HEK293 (cell line): ENCODE results near the gene MID2.

Experiments used
- SCRT2 ChIP-seq: fragments of 450-650 bp; formaldehyde crosslinking; IDR thresholded peaks from 2 replicates; pipeline ENCODE4 v1.5.1; 2016; ENCODE audit warnings: missing biosample characterization, missing genetic modification characterization
- SETDB1 ChIP-seq: IDR thresholded peaks from one replicate; pipeline ENCODE4 v1.6.1; 2017; ENCODE audit warnings: mild to moderate bottlenecking, low read length, moderate library complexity, mixed read lengths; ENCODE audit not compliant: insufficient read length
- TRIM28 ChIP-seq: IDR thresholded peaks from 2 replicates; pipeline ENCODE4 v1.6.1; 2011; ENCODE audit warnings: low read length, control low read depth, borderline replicate concordance
- ZNF121 ChIP-seq: fragments of 450-650 bp; formaldehyde crosslinking; IDR thresholded peaks from 2 replicates; pipeline ENCODE4 v1.5.1; 2016; ENCODE audit warnings: missing biosample characterization, missing genetic modification characterization
- ZNF274 ChIP-seq, 2 experiments: fragments of 200-500 bp in 1 of 2; fragments of 450-650 bp in 1 of 2; sonication (Bioruptor generic) in 1 of 2; formaldehyde crosslinking in 1 of 2; IDR thresholded peaks; 2 replicates each; pipeline versions ENCODE4 v1.5.1 to v1.6.1; 2014 to 2016; ENCODE audit warnings: borderline replicate concordance in 1 of 2, inconsistent platforms in 1 of 2, low read length in 1 of 2, missing biosample characterization in 1 of 2, missing genetic modification characterization in 1 of 2
- ZNF324 ChIP-seq: fragments of 450-650 bp; formaldehyde crosslinking; IDR thresholded peaks from 2 replicates; pipeline ENCODE4 v1.5.1; 2016; ENCODE audit warnings: missing biosample characterization, missing genetic modification characterization
- ZSCAN30 ChIP-seq: fragments of 450-650 bp; IDR thresholded peaks from 2 replicates; pipeline ENCODE4 v1.5.1; 2018; ENCODE audit warnings: missing biosample characterization, mild to moderate bottlenecking, missing genetic modification characterization, moderate library complexity
- TF ChIP-seq, protein P1 (sequence below): fragments of 450-650 bp; formaldehyde crosslinking; IDR thresholded peaks from 2 replicates; pipeline ENCODE4 v1.5.1; 2016; ENCODE audit warnings: missing biosample characterization, missing genetic modification characterization
- TF ChIP-seq, protein P2 (sequence below): fragments of 450-650 bp; formaldehyde crosslinking; IDR thresholded peaks from 2 replicates; pipeline ENCODE4 v1.5.1; 2016; ENCODE audit warnings: missing biosample characterization, missing genetic modification characterization, low read depth
- TF ChIP-seq, protein P3 (sequence below): fragments of 450-650 bp; formaldehyde crosslinking; IDR thresholded peaks from 2 replicates; pipeline ENCODE4 v1.5.1; 2016; ENCODE audit warnings: missing biosample characterization, missing genetic modification characterization
- TF ChIP-seq, protein P4 (sequence below): fragments of 450-650 bp; IDR thresholded peaks from 2 replicates; pipeline ENCODE4 v1.5.1; 2018; ENCODE audit warnings: missing biosample characterization, mild to moderate bottlenecking, missing genetic modification characterization
- TF ChIP-seq, protein P5 (sequence below): fragments of 450-650 bp; formaldehyde crosslinking; IDR thresholded peaks from 2 replicates; pipeline ENCODE4 v1.5.1; 2016; ENCODE audit warnings: missing biosample characterization, missing genetic modification characterization

DNA sequence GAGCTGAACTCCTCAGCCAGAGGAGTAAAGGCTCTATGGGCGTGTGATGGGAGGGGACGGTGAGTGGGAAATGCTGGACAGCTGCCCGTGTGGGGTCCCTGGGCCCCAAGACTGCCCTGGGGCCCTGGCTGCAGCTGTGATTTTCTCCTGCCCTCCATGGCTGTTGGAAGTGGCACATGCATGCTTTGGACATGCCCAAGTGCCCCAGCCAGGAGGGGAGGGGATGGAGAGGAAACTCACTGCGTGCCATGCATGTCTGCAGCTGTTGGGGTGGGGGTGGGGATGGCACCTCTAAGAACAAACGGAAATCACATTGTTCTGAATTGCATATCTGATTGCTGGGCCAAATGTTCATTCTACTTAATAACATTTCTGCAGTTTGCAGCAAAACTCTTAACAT, 52.4 kb downstream of the MID2 start:
- TF ChIP-seq, protein P1, sequence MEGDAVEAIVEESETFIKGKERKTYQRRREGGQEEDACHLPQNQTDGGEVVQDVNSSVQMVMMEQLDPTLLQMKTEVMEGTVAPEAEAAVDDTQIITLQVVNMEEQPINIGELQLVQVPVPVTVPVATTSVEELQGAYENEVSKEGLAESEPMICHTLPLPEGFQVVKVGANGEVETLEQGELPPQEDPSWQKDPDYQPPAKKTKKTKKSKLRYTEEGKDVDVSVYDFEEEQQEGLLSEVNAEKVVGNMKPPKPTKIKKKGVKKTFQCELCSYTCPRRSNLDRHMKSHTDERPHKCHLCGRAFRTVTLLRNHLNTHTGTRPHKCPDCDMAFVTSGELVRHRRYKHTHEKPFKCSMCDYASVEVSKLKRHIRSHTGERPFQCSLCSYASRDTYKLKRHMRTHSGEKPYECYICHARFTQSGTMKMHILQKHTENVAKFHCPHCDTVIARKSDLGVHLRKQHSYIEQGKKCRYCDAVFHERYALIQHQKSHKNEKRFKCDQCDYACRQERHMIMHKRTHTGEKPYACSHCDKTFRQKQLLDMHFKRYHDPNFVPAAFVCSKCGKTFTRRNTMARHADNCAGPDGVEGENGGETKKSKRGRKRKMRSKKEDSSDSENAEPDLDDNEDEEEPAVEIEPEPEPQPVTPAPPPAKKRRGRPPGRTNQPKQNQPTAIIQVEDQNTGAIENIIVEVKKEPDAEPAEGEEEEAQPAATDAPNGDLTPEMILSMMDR (tag by site-specific recombination) = no peak
- TF ChIP-seq, protein P2, sequence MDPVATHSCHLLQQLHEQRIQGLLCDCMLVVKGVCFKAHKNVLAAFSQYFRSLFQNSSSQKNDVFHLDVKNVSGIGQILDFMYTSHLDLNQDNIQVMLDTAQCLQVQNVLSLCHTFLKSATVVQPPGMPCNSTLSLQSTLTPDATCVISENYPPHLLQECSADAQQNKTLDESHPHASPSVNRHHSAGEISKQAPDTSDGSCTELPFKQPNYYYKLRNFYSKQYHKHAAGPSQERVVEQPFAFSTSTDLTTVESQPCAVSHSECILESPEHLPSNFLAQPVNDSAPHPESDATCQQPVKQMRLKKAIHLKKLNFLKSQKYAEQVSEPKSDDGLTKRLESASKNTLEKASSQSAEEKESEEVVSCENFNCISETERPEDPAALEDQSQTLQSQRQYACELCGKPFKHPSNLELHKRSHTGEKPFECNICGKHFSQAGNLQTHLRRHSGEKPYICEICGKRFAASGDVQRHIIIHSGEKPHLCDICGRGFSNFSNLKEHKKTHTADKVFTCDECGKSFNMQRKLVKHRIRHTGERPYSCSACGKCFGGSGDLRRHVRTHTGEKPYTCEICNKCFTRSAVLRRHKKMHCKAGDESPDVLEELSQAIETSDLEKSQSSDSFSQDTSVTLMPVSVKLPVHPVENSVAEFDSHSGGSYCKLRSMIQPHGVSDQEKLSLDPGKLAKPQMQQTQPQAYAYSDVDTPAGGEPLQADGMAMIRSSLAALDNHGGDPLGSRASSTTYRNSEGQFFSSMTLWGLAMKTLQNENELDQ (tag by site-specific recombination) = no peak
- TF ChIP-seq, protein P3, sequence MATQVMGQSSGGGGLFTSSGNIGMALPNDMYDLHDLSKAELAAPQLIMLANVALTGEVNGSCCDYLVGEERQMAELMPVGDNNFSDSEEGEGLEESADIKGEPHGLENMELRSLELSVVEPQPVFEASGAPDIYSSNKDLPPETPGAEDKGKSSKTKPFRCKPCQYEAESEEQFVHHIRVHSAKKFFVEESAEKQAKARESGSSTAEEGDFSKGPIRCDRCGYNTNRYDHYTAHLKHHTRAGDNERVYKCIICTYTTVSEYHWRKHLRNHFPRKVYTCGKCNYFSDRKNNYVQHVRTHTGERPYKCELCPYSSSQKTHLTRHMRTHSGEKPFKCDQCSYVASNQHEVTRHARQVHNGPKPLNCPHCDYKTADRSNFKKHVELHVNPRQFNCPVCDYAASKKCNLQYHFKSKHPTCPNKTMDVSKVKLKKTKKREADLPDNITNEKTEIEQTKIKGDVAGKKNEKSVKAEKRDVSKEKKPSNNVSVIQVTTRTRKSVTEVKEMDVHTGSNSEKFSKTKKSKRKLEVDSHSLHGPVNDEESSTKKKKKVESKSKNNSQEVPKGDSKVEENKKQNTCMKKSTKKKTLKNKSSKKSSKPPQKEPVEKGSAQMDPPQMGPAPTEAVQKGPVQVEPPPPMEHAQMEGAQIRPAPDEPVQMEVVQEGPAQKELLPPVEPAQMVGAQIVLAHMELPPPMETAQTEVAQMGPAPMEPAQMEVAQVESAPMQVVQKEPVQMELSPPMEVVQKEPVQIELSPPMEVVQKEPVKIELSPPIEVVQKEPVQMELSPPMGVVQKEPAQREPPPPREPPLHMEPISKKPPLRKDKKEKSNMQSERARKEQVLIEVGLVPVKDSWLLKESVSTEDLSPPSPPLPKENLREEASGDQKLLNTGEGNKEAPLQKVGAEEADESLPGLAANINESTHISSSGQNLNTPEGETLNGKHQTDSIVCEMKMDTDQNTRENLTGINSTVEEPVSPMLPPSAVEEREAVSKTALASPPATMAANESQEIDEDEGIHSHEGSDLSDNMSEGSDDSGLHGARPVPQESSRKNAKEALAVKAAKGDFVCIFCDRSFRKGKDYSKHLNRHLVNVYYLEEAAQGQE (tag by site-specific recombination) = no peak
- TF ChIP-seq ZNF274 (IDR thresholded peaks at IDR 0.05; ENCODE audit: low read length) = no peak
- TF ChIP-seq ZNF274 (tag by site-specific recombination; IDR thresholded peaks at IDR 0.05; ENCODE audit: borderline replicate concordance) = no peak
- TF ChIP-seq, protein P4, sequence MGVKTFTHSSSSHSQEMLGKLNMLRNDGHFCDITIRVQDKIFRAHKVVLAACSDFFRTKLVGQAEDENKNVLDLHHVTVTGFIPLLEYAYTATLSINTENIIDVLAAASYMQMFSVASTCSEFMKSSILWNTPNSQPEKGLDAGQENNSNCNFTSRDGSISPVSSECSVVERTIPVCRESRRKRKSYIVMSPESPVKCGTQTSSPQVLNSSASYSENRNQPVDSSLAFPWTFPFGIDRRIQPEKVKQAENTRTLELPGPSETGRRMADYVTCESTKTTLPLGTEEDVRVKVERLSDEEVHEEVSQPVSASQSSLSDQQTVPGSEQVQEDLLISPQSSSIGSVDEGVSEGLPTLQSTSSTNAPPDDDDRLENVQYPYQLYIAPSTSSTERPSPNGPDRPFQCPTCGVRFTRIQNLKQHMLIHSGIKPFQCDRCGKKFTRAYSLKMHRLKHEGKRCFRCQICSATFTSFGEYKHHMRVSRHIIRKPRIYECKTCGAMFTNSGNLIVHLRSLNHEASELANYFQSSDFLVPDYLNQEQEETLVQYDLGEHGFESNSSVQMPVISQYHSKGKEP (tag by site-specific recombination) = no peak
- TF ChIP-seq ZSCAN30 (tag by site-specific recombination) = no peak
- TF ChIP-seq SCRT2 (tag by site-specific recombination) = no peak
- TF ChIP-seq ZNF121 (tag by site-specific recombination) = no peak
- TF ChIP-seq, protein P5, sequence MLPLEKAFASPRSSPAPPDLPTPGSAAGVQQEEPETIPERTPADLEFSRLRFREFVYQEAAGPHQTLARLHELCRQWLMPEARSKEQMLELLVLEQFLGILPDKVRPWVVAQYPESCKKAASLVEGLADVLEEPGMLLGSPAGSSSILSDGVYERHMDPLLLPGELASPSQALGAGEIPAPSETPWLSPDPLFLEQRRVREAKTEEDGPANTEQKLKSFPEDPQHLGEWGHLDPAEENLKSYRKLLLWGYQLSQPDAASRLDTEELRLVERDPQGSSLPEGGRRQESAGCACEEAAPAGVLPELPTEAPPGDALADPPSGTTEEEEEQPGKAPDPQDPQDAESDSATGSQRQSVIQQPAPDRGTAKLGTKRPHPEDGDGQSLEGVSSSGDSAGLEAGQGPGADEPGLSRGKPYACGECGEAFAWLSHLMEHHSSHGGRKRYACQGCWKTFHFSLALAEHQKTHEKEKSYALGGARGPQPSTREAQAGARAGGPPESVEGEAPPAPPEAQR = no peak
- TF ChIP-seq ZNF324 (tag by site-specific recombination) = no peak
- no peak for TF ChIP-seq TRIM28
- TF ChIP-seq SETDB1 = no peak
